Sigmoid colon (tissue), 4 donors: ENCODE data around the gene COL4A6.

ENCODE experiments used
- CTCF ChIP-seq, 4 experiments: fragments of 450-650 bp in 3 of 4; fragments of 200-600 bp in 1 of 4; IDR thresholded peaks; one replicate each; pipeline ENCODE4 v1.5.1; 2016 to 2019; ENCODE audit warnings: antibody characterized with exemption in 4 of 4, mild to moderate bottlenecking in 3 of 4, moderate library complexity in 2 of 4
- EP300 ChIP-seq, 4 donors: sonication (generic); formaldehyde crosslinking; IDR thresholded peaks; one replicate each; pipeline ENCODE4 v1.6.1; 2017; ENCODE audit warnings: antibody characterized with exemption in 4 of 4
- POLR2AphosphoS5 ChIP-seq, 4 donors: sonication (generic); formaldehyde crosslinking; IDR thresholded peaks; one replicate each; pipeline ENCODE4 v1.6.1; 2017; ENCODE audit warnings: antibody characterized with exemption in 4 of 4

GRCh38 chrX:108209006-108209554 is 229.1 kb downstream of the COL4A6 start:
- TF ChIP-seq CTCF (IDR thresholded peaks at IDR 0.05), result no peak
- no peak for TF ChIP-seq EP300 (IDR thresholded peaks at IDR 0.05)
- TF ChIP-seq POLR2AphosphoS5 (IDR thresholded peaks at IDR 0.05), result no peak
